Testis (tissue), 3 donors: ENCODE measurements around the gene YBEY. TPM values are rescaled to one million over a fixed set of nuclear protein-coding genes. Genes with fewer than 3 reads are reported as not detected.

Experiments used
- DNase-seq: peaks from one replicate; pipeline ENCODE4 v3.0.0-alpha.2; 2019
- H3K27ac ChIP-seq, 2 donors: fragments of 200-600 bp; sonication (generic); one replicate each; pipeline ENCODE4 v1.5.1; 2019
- H3K27me3 ChIP-seq: fragments of 200-600 bp; sonication (generic); one replicate; pipeline ENCODE4 v1.5.1; 2019
- H3K36me3 ChIP-seq: fragments of 200-600 bp; sonication (generic); one replicate; pipeline ENCODE4 v1.5.1; 2017; ENCODE audit warnings: low read depth; ENCODE audit errors: missing control alignments
- H3K4me1 ChIP-seq: fragments of 200-600 bp; sonication (generic); one replicate; pipeline ENCODE4 v1.5.1; 2019
- H3K4me3 ChIP-seq, 2 donors: fragments of 200-600 bp; sonication (generic); one replicate each; pipeline ENCODE4 v1.5.1; 2017 to 2019
- H3K9me3 ChIP-seq: fragments of 200-600 bp; sonication (generic); one replicate; pipeline ENCODE4 v1.5.1; 2017
- CTCF ChIP-seq, 3 experiments: fragments of 450-650 bp in 2 of 3; fragments of 200-600 bp in 1 of 3; sonication (generic) in 1 of 3; IDR thresholded peaks; one replicate each; pipeline ENCODE4 v1.5.1; 2016 to 2019; ENCODE audit warnings: antibody characterized with exemption in 3 of 3, mild to moderate bottlenecking in 2 of 3, moderate library complexity in 1 of 3
- POLR2A ChIP-seq: fragments of 450-650 bp; IDR thresholded peaks from one replicate; pipeline ENCODE4 v1.6.1; 2017; ENCODE audit warnings: antibody characterized with exemption, mild to moderate bottlenecking, moderate library complexity
- WGBS, 2 donors: methylation state at CpG; one replicate each; pipeline ENCODE4 v1.1.5; 2018; 5-methylcytosine and 5-hydroxymethylcytosine counted together
- intact Hi-C: fragments of 100-400 bp; cut with DNase I; formaldehyde crosslinking; loops from one replicate; pipeline ENCODE4 v1.15.1; 2023; ENCODE audit warnings: low total_unique reads
- polyA plus RNA-seq: library from polyadenylated mRNA; stranded (reverse); fragments of 350-450 nt; fragmentation: Illumina TruSeq; extraction: RNeasy Lipid Tissue Mini Kit (QIAGEN cat#74804); gene quantifications from one replicate; pipeline ENCODE4 v1.2.3, GENCODE V29; 2014; ENCODE audit warnings: low read depth, low replicate concordance; ENCODE audit not compliant: insufficient read depth
- total RNA-seq, 2 donors: library from RNA; depleted of rRNA; stranded (reverse); fragments of >200 nt; gene quantifications; one replicate each; pipeline ENCODE4 v1.2.3, GENCODE V29; 2016

Gene YBEY
- total and polyA plus RNA-seq, 3 donors from 2014 or later: 50.7 to 141 (median 55.0) TPM

GRCh38 chr21:46289655-46290179 lies 3.6 kb downstream of the YBEY start:
- H3K27ac ChIP-seq: no peak overlapping the region
- H3K36me3 ChIP-seq: no peaks in the 10 kb centered on the region
- WGBS, 2 donors: 71 to 82% methylated on average over 6 of the region's 6 CpGs
- H3K4me3 ChIP-seq: no peak overlapping the region
- H3K9me3 ChIP-seq: no peaks in the 10 kb centered on the region
- no peaks in the 10 kb centered on the region for H3K27me3 ChIP-seq
- intact Hi-C loops: no loop called here
- TF ChIP-seq CTCF (IDR thresholded peaks at IDR 0.05) (no peak), POLR2A (no peak)
- DNase-seq: no peak
- peaks cover 6% of the 10 kb centered on the region for H3K4me1 ChIP-seq

GRCh38 chr21:46291561-46291960 lies 5.4 kb downstream of the YBEY start:
- no peaks in the 10 kb centered on the region for H3K4me1 ChIP-seq
- H3K4me3 ChIP-seq: no peak overlapping the region
- no peaks in the 10 kb centered on the region for H3K9me3 ChIP-seq
- H3K36me3 ChIP-seq: no peaks in the 10 kb centered on the region
- intact Hi-C loops: no loop called here
- no peak overlapping the region for H3K27ac ChIP-seq
- WGBS, 2 donors: 92 to 100% methylated on average over 2 of the region's 2 CpGs
- no peak for DNase-seq
- TF ChIP-seq CTCF (IDR thresholded peaks at IDR 0.05): no peak
- no peak for TF ChIP-seq POLR2A
- H3K27me3 ChIP-seq: no peaks in the 10 kb centered on the region

- Histone ChIP-seq H3K36me3 (no peaks in the 10 kb centered on the region), H3K27me3 (no peaks in the 10 kb centered on the region), H3K4me1 (peaks cover 11% of the 10 kb centered on the region), H3K4me3 (no peak overlapping the region), H3K27ac (no peak overlapping the region), H3K9me3 (no peaks in the 10 kb centered on the region)
- 53 to 67% methylated on average over 6 to 10 of the region's 10 CpGs for WGBS, 2 donors
- intact Hi-C loops: no loop called here
- no peak for TF ChIP-seq POLR2A
- no peak for TF ChIP-seq CTCF (IDR thresholded peaks at IDR 0.05)
- no peak for DNase-seq
Measured at GRCh38 chr21:46294647-46295176, 8.6 kb downstream of the YBEY start.

GRCh38 chr21:46295177-46295770 lies 9.1 kb downstream of the YBEY start:
- DNase-seq: no peak
- no peak for TF ChIP-seq CTCF (IDR thresholded peaks at IDR 0.05)
- TF ChIP-seq POLR2A: no peak
- WGBS, 2 donors: 29 to 59% methylated on average over 8 to 9 of the region's 9 CpGs
- Histone ChIP-seq H3K4me3 (no peak overlapping the region), H3K27ac (no peak overlapping the region), H3K27me3 (no peaks in the 10 kb centered on the region), H3K9me3 (no peaks in the 10 kb centered on the region), H3K36me3 (no peaks in the 10 kb centered on the region), H3K4me1 (peaks cover 11% of the 10 kb centered on the region)
- intact Hi-C loops: no loop called here
